HepG2 (cell line): Measurements from ENCODE around the gene TTC28. TPM values are rescaled to one million over a fixed set of nuclear protein-coding genes. Genes with fewer than 3 reads are reported as not detected.
A peak's percentile ranks its signal among the peaks of the same experiment; 100 is the strongest.

Source experiments
- ATAC-seq: fragments of 200-7000 bp; cut with Tn5 transposase; 3 replicates; pipeline ENCODE4 v1.9.1; 2020; ENCODE audit warnings: mild to moderate bottlenecking, moderate library complexity
- BruUV-seq: library from RNA; stranded (reverse); fragments of 400-500 nt; replicated peaks from 2 replicates; lab custom pipeline; 2021; lab: Mats Ljungman, UMichigan
- CTCF ChIA-PET: fragments of 300-600 bp; formaldehyde crosslinking; extraction: SDS; loops from one replicate; lab custom pipeline; 2021; ENCODE audit warnings: low total read pairs, inconsistent platforms, low intra/inter-chr PET ratio; lab: Yijun Ruan, JAX
- POLR2A ChIA-PET: fragments of 350-600 bp; sonication (Branson Sonifier 250); formaldehyde crosslinking; loops from one replicate; lab custom pipeline; 2020; ENCODE audit warnings: antibody characterized with exemption, inconsistent platforms; lab: Yijun Ruan, JAX
- DNase-seq: peaks from one replicate; pipeline ENCODE4 v3.0.0-alpha.2; 2015; ENCODE audit warnings: low spot score
- FAIRE-seq: peaks from 3 replicates; lab custom pipeline; 2011; peaks lifted over from hg19 to GRCh38; lab: Jason Lieb, UNC
- H2AFZ ChIP-seq: one replicate; pipeline ENCODE4 v1.6.1; 2011; ENCODE audit warnings: low read length, inconsistent platforms
- H3K27ac ChIP-seq: fragments of 300-600 bp; 3 replicates; pipeline ENCODE4 v1.8.0; 2011; ENCODE audit warnings: mixed run types, mild to moderate bottlenecking, mixed read lengths, low read length, inconsistent platforms; ENCODE audit not compliant: insufficient read depth; ENCODE audit errors: extremely low read length
- H3K27me3 ChIP-seq, 2 experiments: fragments of 200-600 bp in 1 of 2; 2 replicates in 1 of 2; 3 replicates in 1 of 2; pipeline versions ENCODE4 v1.6.0 to v1.8.0; 2011; ENCODE audit warnings: low read length in 2 of 2, mild to moderate bottlenecking in 2 of 2, moderate library complexity in 2 of 2, inconsistent platforms in 1 of 2; ENCODE audit not compliant: insufficient read depth in 2 of 2, control insufficient read depth in 1 of 2
- H3K36me3 ChIP-seq, 2 experiments: fragments of 200-600 bp in 1 of 2; replicated peaks in 1 of 2; 2 replicates in 1 of 2; 3 replicates in 1 of 2; pipeline versions ENCODE4 v1.5.1 to v1.8.0; 2011; ENCODE audit warnings: low read length in 2 of 2, inconsistent platforms in 1 of 2; ENCODE audit not compliant: insufficient read depth in 2 of 2, control insufficient read depth in 1 of 2
- H3K4me1 ChIP-seq: 2 replicates; pipeline ENCODE4 v1.5.1; 2012; ENCODE audit warnings: low read length, inconsistent platforms; ENCODE audit not compliant: insufficient read depth
- H3K4me2 ChIP-seq: 2 replicates; pipeline ENCODE4 v1.6.0; 2011; ENCODE audit warnings: low read depth, low read length, inconsistent platforms
- H3K4me3 ChIP-seq, 3 experiments: fragments of 200-600 bp in 1 of 3; sonication (generic), shearing (Covaris generic) in 1 of 3; replicated peaks in 1 of 3; 2 replicates each; pipeline ENCODE4 v1.5.1; 2011 to 2016; ENCODE audit warnings: low read length in 3 of 3, inconsistent platforms in 2 of 3, low read depth in 2 of 3, mild to moderate bottlenecking in 2 of 3, control low read depth in 1 of 3, mixed read lengths in 1 of 3; ENCODE audit not compliant: insufficient read depth in 1 of 3
- H3K79me2 ChIP-seq: one replicate; pipeline ENCODE4 v1.6.1; 2011; ENCODE audit warnings: low read length, inconsistent platforms; ENCODE audit not compliant: insufficient read depth
- H3K9ac ChIP-seq: 2 replicates; pipeline ENCODE4 v1.6.0; 2011; ENCODE audit warnings: mild to moderate bottlenecking, low read depth, low read length, inconsistent platforms; ENCODE audit not compliant: insufficient read depth
- H3K9me3 ChIP-seq: 2 replicates; pipeline ENCODE4 v1.5.1; 2012; ENCODE audit warnings: mild to moderate bottlenecking, low read length
- H4K20me1 ChIP-seq: 2 replicates; pipeline ENCODE4 v1.6.0; 2011; ENCODE audit warnings: inconsistent platforms, mild to moderate bottlenecking, low read length, moderate library complexity; ENCODE audit not compliant: insufficient read depth
- AHR ChIP-seq: IDR thresholded peaks from 2 replicates; pipeline ENCODE4 v1.6.1; 2018; ENCODE audit warnings: missing genetic modification reagents, missing compliant biosample characterization
- RAD21 ChIP-seq: fragments of 450-650 bp; formaldehyde crosslinking; IDR thresholded peaks from 2 replicates; pipeline ENCODE4 v1.5.0; 2020; ENCODE audit warnings: mild to moderate bottlenecking
- RBM22 ChIP-seq: fragments of 200-400 bp; formaldehyde crosslinking; optimal IDR thresholded peaks from 2 replicates; pipeline ENCODE3; 2017; ENCODE audit warnings: mild to moderate bottlenecking, low read length, moderate library complexity
- RXRB ChIP-seq: IDR thresholded peaks from 2 replicates; pipeline ENCODE4 v1.6.1; 2016; ENCODE audit warnings: borderline replicate concordance, missing genetic modification reagents, missing compliant biosample characterization
- SP1 ChIP-seq, 2 experiments: fragments of 450-650 bp in 1 of 2; sonication (generic) in 1 of 2; formaldehyde crosslinking in 1 of 2; IDR thresholded peaks; 2 replicates each; pipeline versions ENCODE4 v1.4.0 to v1.6.1; 2016 to 2020; ENCODE audit warnings: missing genetic modification reagents in 1 of 2
- TBX3 ChIP-seq: fragments of 450-650 bp; IDR thresholded peaks from 2 replicates; pipeline ENCODE4 v1.6.1; 2017; ENCODE audit warnings: antibody characterized with exemption, mild to moderate bottlenecking, inconsistent platforms, borderline replicate concordance
- ZNF263 ChIP-seq: sonication (generic); formaldehyde crosslinking; IDR thresholded peaks from 2 replicates; pipeline ENCODE4 v1.4.0; 2020; ENCODE audit warnings: missing genetic modification reagents
- ZNF383 ChIP-seq: sonication (generic); formaldehyde crosslinking; IDR thresholded peaks from 2 replicates; pipeline ENCODE4 v1.4.0; 2020; ENCODE audit warnings: missing genetic modification reagents, mild to moderate bottlenecking, borderline replicate concordance
- ZSCAN22 ChIP-seq: sonication (generic); formaldehyde crosslinking; IDR thresholded peaks from 2 replicates; pipeline ENCODE4 v1.4.0; 2020; ENCODE audit warnings: mild to moderate bottlenecking, missing genetic modification reagents
- WGBS: methylation state at CpG from one replicate; pipeline ENCODE4 v1.1.6; 2017; ENCODE audit warnings: low lambda C conversion rate; 5-methylcytosine and 5-hydroxymethylcytosine counted together
- in situ Hi-C: cut with HindIII; loops from 2 replicates; pipeline ENCODE4 v1.10.0; 2017; ENCODE audit warnings: low pct_unique_long_range_greater_than_20kb; ENCODE audit not compliant: extremely low pct_ligation_motif_present
- intact Hi-C: fragments of 100-400 bp; cut with micrococcal nuclease; formaldehyde crosslinking; loops from one replicate; pipeline ENCODE4 v1.10.0; 2022; ENCODE audit not compliant: unreplicated experiment
- polyA plus RNA-seq, 8 experiments: library from polyadenylated mRNA; depleted of rRNA in 3 of 8; stranded (reverse) in 7 of 8; unstranded in 1 of 8; fragments of >200 nt; fragmentation: Illumina TruSeq in 4 of 8; extraction: Trizol in 4 of 8; gene quantifications; 2 replicates each; pipeline versions ENCODE4 v1.2.1 to v1.2.3, GENCODE V29; 2011 to 2016; ENCODE audit warnings: low read depth in 4 of 8, missing spikeins in 1 of 8, mixed read lengths in 1 of 8; ENCODE audit not compliant: insufficient read depth in 1 of 8
- total RNA-seq, 5 experiments: library from RNA; depleted of rRNA; stranded (reverse); fragments of >200 nt; fragmentation: Illumina TruSeq; extraction: Trizol; gene quantifications; 2 replicates each; pipeline ENCODE4 v1.2.3, GENCODE V29; 2016; ENCODE audit warnings: low read depth in 1 of 5
- TF ChIP-seq, protein P1 (sequence below): sonication (generic); formaldehyde crosslinking; IDR thresholded peaks from 2 replicates; pipeline ENCODE4 v1.5.1; 2020; ENCODE audit warnings: mild to moderate bottlenecking, missing genetic modification reagents
- TF ChIP-seq, protein P2 (sequence below), 2 experiments: sonication (generic) in 1 of 2; formaldehyde crosslinking in 1 of 2; IDR thresholded peaks; 2 replicates each; pipeline versions ENCODE4 v1.5.1 to v1.6.1; 2011 to 2020; ENCODE audit warnings: borderline replicate concordance in 1 of 2, low read depth in 1 of 2, low read length in 1 of 2, mild to moderate bottlenecking in 1 of 2, missing genetic modification reagents in 1 of 2, moderate library complexity in 1 of 2
- TF ChIP-seq, protein P3 (sequence below): sonication (generic); formaldehyde crosslinking; IDR thresholded peaks from 2 replicates; pipeline ENCODE4 v1.8.1; 2023; ENCODE audit warnings: mild to moderate bottlenecking, missing genetic modification reagents, borderline replicate concordance
- TF ChIP-seq, protein P4 (sequence below): sonication (generic); formaldehyde crosslinking; IDR thresholded peaks from 2 replicates; pipeline ENCODE4 v1.5.0; 2020; ENCODE audit warnings: mild to moderate bottlenecking, missing genetic modification reagents, moderate library complexity

The TTC28 gene
- total and polyA plus RNA-seq, 2 of the 13 experiments (the other 11 are each of a cell fraction or from before 2014, with no cell fraction given), result 4.2 to 13.1 TPM

DNA sequence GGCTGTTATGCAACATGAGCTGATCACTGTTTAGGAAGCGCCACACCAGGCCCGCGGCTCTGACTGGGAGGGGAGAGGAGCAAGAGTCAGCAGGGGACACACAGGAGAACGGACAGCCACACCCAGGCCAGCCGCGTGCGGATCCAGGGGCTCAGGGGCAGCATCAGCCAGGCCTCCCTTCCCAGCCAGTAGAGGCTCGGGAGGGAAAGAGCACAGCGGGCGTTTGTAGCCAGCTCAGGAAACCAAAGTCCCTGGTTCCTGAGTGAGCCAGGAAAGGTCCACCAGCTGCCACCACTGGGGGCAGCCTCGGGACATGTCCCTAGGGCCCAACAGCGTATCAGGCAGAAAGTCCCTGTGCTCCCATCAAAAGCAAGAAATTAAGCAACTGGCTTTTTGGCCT, 688.8 kb downstream of the TTC28 start (continued):
- TF ChIP-seq AHR (CRISPR knock-in tag) (0 out of 2 replicates have a peak, but pooled peaks have one; percentile 17), RAD21 (CRISPR knock-in tag) (peak; percentile 55; the same call in 1 of the 2 replicates), RBM22 (peak; percentile 45), ZNF263 (CRISPR knock-in tag) (peak; percentile 57; the same call in 1 of the 2 replicates)

DNA sequence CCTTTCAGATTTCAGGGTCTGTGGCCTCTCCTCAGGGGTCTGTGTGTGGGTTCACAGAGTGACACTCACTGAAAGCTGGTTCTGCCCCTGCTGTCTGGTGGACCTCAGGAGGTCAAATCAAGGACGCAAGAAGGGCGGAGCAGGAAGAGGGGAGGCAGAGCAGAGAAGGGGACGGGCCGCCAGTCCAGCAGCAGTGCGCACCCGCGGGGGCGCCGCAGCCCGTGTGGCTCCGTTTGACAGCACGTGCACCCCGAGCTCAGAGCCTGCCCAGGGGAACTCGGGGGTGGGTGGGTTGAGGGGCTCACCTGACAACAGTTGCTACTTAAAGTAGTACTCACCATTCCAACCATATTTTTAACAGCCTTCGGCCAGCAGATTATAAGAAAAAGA, 689.2 kb downstream of the TTC28 start:
- CTCF ChIA-PET, result no interaction called here
- TF ChIP-seq, protein P1, sequence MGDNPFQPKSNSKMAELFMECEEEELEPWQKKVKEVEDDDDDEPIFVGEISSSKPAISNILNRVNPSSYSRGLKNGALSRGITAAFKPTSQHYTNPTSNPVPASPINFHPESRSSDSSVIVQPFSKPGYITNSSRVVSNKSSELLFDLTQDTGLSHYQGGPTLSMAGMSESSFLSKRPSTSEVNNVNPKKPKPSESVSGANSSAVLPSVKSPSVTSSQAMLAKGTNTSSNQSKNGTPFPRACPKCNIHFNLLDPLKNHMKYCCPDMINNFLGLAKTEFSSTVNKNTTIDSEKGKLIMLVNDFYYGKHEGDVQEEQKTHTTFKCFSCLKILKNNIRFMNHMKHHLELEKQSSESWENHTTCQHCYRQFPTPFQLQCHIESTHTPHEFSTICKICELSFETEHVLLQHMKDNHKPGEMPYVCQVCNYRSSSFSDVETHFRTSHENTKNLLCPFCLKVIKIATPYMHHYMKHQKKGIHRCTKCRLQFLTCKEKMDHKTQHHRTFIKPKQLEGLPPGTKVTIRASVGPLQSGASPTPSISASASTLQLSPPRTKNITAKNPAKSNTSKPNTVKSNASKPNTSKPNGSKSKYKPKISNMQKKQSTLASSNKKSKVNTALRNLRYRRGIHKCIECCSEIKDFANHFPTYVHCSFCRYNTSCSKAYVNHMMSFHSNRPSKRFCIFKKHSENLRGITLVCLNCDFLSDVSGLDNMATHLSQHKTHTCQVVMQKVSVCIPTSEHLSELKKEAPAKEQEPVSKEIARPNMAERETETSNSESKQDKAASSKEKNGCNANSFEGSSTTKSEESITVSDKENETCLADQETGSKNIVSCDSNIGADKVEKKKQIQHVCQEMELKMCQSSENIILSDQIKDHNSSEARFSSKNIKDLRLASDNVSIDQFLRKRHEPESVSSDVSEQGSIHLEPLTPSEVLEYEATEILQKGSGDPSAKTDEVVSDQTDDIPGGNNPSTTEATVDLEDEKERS, result no peak
- TF ChIP-seq, protein P2, sequence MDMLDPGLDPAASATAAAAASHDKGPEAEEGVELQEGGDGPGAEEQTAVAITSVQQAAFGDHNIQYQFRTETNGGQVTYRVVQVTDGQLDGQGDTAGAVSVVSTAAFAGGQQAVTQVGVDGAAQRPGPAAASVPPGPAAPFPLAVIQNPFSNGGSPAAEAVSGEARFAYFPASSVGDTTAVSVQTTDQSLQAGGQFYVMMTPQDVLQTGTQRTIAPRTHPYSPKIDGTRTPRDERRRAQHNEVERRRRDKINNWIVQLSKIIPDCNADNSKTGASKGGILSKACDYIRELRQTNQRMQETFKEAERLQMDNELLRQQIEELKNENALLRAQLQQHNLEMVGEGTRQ (IDR thresholded peaks at IDR 0.05; ENCODE audit: low read depth, low read length), result no peak
- TF ChIP-seq, protein P2 (CRISPR knock-in tag; IDR thresholded peaks at IDR 0.05; ENCODE audit: borderline replicate concordance), result no peak
- TF ChIP-seq TBX3, result no peak
- TF ChIP-seq ZSCAN22 (CRISPR knock-in tag), result no peak
- no peak for TF ChIP-seq ZNF383 (CRISPR knock-in tag)
- TF ChIP-seq, protein P3, sequence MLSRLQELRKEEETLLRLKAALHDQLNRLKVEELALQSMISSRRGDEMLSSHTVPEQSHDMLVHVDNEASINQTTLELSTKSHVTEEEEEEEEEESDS (CRISPR knock-in tag), result no peak
- no peak for TF ChIP-seq SP1 (IDR thresholded peaks at IDR 0.05)
- no peak for TF ChIP-seq SP1 (CRISPR knock-in tag; IDR thresholded peaks at IDR 0.05)
- TF ChIP-seq RXRB (CRISPR knock-in tag), result no peak
- TF ChIP-seq, protein P4, sequence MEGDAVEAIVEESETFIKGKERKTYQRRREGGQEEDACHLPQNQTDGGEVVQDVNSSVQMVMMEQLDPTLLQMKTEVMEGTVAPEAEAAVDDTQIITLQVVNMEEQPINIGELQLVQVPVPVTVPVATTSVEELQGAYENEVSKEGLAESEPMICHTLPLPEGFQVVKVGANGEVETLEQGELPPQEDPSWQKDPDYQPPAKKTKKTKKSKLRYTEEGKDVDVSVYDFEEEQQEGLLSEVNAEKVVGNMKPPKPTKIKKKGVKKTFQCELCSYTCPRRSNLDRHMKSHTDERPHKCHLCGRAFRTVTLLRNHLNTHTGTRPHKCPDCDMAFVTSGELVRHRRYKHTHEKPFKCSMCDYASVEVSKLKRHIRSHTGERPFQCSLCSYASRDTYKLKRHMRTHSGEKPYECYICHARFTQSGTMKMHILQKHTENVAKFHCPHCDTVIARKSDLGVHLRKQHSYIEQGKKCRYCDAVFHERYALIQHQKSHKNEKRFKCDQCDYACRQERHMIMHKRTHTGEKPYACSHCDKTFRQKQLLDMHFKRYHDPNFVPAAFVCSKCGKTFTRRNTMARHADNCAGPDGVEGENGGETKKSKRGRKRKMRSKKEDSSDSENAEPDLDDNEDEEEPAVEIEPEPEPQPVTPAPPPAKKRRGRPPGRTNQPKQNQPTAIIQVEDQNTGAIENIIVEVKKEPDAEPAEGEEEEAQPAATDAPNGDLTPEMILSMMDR, result no peak

More for the DNA sequence above, 689.2 kb downstream of the TTC28 start:
- no peak for DNase-seq
- FAIRE-seq, result no peak
- BruUV-seq, result no TSS peak
- Histone ChIP-seq H3K36me3 (peaks cover 4 to 22% of the 10 kb centered on the region in 2 experiments; a peak in 4 of 5 replicates), H4K20me1 (no peaks in the 10 kb centered on the region), H3K4me2 (no peak overlapping the region), H3K27me3 (no peaks in the 10 kb centered on the region), H3K9ac (no peak overlapping the region), H3K79me2 (no peaks in the 10 kb centered on the region), H3K4me3 (no peak overlapping the region), H3K4me1 (peaks cover 8% of the 10 kb centered on the region), H2AFZ (no peak overlapping the region), H3K27ac (no peak overlapping the region), H3K9me3 (no peaks in the 10 kb centered on the region)
- 94% methylated on average over 15 of the region's 15 CpGs for WGBS
- ATAC-seq, result no peak
- in situ Hi-C loops (no loop called here), intact Hi-C loops (no loop called here)
- POLR2A ChIA-PET, result no interaction called here
